GM12872 (cell line): ENCODE measurements around the gene ADCY3.

ENCODE experiments used
- TF ChIP-seq, protein P1 (sequence below): IDR thresholded peaks from 3 replicates; pipeline ENCODE4 v1.5.1; 2011; ENCODE audit warnings: low read depth, mild to moderate bottlenecking, low read length, moderate library complexity; ENCODE audit not compliant: insufficient read depth

The ADCY3 gene

DNA sequence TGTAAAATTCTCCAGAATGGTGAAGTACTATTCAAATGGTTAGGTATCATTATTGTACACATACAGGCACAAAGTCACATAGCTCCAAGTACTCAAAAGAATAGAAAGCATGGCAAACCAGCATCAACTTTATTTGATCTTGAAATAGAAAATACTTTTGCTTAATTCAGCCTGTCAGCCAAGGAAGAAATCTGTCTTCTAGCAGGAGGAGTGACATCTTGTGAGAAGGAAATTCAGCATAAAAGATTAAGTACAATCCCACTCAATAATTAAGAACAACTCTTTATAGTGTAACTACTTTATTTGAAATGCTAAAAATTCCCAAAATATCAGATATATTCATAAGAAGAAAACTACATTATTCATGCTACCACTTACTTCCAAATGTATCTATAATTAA is 35.9 kb upstream of the ADCY3 start:
- TF ChIP-seq, protein P1, sequence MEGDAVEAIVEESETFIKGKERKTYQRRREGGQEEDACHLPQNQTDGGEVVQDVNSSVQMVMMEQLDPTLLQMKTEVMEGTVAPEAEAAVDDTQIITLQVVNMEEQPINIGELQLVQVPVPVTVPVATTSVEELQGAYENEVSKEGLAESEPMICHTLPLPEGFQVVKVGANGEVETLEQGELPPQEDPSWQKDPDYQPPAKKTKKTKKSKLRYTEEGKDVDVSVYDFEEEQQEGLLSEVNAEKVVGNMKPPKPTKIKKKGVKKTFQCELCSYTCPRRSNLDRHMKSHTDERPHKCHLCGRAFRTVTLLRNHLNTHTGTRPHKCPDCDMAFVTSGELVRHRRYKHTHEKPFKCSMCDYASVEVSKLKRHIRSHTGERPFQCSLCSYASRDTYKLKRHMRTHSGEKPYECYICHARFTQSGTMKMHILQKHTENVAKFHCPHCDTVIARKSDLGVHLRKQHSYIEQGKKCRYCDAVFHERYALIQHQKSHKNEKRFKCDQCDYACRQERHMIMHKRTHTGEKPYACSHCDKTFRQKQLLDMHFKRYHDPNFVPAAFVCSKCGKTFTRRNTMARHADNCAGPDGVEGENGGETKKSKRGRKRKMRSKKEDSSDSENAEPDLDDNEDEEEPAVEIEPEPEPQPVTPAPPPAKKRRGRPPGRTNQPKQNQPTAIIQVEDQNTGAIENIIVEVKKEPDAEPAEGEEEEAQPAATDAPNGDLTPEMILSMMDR, result no peak

DNA sequence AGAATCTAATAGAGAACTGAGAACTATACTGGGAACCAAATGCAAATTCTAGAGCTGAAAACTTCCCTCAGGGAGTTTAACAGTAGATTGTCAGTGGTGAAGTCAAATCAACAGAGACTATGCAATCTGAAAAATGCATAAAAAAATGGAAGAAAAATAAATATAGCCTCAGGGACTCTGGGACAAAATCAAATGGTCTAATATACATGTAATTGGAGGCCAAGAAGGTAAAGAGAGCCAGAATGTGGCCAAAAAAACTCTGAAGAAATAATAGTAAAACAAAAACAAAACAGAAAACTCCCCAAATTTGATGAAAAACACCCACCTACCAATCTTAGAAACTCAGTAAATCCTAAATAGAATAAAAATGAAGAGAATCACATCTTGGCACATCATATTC is 35.2 kb upstream of the ADCY3 start:
- TF ChIP-seq, protein P1, result no peak

DNA sequence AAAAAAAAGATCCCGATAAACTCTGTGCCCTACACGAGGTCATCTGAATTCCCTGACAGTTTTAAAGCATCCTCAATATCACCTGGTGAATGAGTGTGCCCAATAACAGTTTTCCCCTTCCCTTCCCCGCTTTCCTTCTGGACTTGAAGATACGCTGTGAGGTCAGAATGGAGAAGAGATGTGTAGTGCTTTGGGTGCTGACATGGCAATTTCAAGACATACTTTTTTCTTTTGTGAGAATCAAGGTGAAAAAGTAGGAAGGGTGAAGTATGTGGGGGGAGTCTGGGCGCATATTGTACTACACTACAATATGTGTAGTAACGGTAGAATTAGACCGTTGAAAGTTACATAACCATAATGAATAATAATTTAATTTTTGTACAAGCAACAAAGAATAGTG is 30.1 kb upstream of the ADCY3 start:
- TF ChIP-seq, protein P1, result no peak

DNA sequence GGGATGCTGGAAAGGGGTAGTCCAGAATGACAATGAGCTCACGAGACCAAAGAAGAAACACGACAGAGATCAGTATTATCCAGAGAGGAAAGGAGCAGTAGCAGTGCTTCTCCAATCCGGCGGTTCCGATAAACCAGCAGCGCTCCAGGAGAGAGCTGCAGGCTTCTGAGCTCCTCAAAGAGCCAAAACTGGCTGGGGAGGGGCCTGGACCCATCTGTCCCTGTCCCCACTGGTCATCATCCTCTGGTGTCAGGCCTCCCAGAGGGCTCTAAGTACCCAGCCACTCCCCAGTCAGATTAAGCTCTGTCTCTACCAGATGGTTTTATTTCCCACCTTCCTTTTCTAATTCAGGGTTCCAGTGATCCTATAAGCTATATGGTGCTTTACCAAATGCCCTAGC is 28.5 kb upstream of the ADCY3 start:
- TF ChIP-seq, protein P1, result no peak

DNA sequence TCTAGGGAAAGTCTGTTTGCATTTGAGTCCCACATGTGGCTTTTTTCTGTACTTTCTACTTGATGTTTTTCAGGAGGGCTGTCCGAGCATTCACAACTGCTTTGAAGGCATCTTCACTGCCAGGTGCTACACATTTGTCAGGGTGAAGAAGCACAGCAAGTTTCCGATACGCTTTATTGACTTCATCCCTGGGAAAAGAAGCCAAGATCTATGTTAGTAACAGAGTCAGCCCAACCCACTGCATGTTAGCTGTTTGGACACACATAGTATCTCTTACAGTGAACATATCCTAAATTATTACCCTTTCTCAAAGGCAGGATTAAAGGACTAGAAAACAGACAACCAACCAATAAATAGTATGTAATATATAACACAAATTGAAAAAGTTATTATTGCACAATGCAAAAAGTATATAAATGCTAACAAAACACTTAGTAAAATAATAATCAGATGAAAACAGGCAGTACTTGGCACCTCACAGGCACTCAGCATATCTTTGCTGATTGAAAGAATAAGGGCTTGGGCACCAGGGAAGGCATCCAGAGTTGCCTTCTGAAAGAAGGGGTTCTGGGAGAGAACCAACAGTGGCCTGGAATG is 27.6 kb upstream of the ADCY3 start:
- TF ChIP-seq, protein P1, result no peak

DNA sequence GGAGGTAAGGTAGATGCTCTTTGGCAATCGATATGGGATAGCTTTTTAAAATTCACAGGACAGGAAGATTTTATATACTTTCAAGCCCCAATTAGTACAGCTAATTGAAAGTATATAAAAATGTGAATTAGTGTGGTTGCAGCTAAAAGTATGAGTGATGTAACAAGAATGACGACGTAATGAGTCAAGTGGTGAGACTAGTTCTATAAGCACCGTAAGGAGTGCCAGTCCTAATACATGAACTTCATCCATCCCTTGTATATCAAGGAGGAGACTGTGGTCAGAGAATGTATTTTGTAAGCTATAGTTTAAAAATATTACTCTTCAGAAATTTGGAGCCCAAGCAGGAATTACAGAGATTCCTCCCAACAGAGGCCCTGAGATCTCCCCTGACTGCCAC is 25.9 kb upstream of the ADCY3 start:
- TF ChIP-seq, protein P1, result no peak

DNA sequence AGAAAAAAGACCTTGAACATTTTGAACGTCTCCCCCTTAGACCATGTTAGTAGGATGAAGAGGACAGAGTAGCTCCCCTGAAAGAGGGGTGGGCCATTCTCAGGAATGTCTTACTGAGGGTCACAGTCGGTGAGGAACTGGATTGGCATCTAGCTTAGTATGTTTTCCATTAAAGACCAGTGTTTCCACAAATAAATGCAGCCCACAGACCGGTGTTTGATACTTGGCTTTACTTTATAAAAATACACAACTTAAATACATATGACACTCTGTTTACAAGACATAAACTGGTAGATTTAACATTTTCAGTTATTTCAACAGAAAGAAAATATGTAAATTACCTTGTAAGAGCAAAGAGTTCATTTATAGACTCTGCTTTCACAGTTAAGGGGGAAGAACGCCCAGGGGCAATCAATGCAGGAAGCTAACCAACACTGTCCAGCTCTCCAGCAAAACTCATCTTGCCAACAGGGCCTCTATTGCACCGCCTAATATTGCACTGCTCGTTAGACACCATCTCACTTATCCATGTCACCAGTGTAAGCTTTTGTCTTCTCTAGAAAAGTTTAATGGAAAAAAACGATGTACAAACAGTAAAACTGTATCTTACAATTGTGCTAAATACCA is 23.5 kb upstream of the ADCY3 start:
- TF ChIP-seq, protein P1, result no peak
